T-helper 1 cell (primary cell): ENCODE results near the gene FAM193A.
A peak's percentile ranks its signal among the peaks of the same experiment; 100 is the strongest.
"Not testable (repeated sequence)": the region's sequence is repeated elsewhere in the genome, so short reads cannot be mapped to it uniquely, and the experiment has no call there.

ENCODE experiments used
- DNase-seq, 5 donors: peaks; one replicate each; pipeline ENCODE4 v3.0.0-alpha.2; 2012 to 2020

FAM193A gene

GRCh38 chr4:2754848-2755819 is 218.7 kb downstream of the FAM193A start:
- DNase-seq = no peak

DNA sequence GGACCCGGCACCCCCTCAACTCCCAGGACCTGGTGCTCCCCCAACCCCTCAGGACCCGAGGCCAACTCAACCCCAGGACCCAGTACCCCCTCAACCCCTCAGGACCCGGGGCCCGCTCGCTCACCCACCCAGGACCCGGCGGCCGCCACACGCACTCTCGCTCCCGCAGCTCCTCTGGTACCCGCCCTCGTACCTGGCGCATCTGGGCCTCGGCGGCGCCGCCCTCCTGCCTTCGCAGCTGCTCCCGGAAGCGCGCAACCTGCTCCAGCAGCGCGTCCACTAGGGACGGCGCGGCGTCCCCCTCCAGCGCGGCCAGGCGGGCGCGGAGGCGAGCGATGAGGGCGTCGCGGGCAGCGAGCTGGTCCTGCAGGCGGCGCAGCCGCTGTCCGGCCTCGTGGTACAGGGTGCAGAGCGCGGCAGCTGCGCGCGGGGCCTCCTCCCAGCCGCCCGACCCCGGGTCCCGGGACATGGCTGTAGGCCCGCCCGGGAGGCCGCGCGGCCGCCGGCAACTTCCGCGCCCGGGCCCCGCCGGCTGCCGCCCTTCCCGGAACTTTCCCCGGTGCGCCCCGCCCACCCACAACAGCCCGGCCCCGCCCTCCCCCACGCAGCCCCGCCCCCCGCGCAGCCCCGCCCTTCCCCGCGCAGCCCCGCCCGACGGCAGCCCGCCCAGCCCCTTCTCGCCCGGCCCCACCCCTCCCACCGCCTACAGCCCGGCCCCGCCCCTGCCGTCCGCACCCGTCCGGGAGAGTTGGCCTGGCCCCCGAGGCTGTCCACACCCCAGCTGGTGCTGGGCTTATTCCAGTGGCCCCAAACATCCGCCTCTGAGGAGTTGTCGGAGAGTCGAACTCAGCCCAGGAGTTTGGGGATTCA is 219.6 kb downstream of the FAM193A start, which contains the start of gene TNIP2:
TNIP2 (minus strand) TSS at position 516 of the 870 bp plus-strand sequence; CDS start at position 469, 47 bp downstream.
- peak; percentile 68 to 80 (median 73) for DNase-seq

GRCh38 chr4:2756691-2757350 is 220.4 kb downstream of the FAM193A start:
- DNase-seq = no peak

DNA sequence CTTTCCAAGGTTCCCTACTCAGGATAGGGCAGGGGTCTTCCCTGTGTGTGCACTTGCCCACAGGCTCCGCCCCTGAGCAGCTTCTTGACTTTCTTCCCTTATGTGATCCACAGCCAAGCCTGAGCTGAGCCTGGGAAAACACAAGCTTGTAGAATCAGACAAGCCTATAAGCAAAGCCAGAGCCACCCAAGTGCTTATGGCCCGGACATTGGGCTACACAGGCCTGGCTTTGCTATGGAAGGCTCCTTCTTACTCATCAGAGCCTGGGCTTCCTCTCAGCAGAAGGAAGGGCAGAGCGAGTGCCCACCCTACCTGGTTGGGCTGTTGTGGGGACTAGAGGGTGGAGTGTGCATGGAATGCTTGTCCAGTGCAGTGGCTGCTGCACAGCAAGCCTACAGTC is 221.0 kb downstream of the FAM193A start:
- DNase-seq = no peak

GRCh38 chr4:2761035-2761923 is 224.8 kb downstream of the FAM193A start:
- no peak for DNase-seq

DNA sequence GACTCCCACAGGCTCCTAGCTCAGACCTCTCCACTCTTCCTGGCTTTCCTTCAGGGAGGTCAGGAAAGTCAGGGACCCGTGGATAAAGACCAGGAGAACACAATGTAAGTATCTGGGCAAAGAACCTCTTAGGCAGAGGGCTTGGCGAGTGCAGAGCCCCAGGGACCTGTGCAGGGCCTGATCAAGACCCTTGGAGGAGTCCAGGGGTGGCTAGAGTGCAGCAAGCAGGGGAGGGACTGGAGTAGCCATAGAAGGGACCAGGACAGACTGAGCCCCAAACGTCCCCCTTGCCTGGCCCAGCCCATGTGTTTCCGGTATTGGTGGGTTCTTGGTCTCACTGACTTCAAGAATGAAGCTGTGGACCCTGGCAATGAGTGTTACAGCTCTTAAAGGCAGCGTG is 225.6 kb downstream of the FAM193A start:
- no peak for DNase-seq

- DNase-seq = not testable (repeated sequence)
Observed at GRCh38 chr4:2762486-2763370, 226.3 kb downstream of the FAM193A start.

DNA sequence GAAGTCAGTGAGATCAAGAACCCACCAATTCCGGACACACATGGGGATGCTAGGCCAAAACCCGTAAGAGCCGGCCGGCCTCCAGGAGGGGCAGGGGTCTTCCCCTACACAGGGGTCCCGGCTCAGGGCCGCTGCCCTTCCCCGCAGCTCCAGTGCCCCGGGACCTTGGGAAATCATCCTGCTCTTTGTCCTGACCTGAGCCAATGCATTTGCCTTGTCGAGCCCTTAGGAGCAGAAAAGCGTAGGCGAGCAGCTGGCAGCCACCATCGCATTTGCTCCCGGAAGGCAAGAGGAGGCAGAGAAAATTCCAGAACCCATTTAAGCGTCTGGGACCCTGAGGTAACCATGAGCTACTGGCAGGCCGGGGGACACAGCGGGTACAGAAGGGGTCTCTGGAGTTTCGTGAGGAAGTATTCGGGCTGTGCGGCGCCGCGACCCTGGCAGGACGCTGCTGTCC is 227.1 kb downstream of the FAM193A start:
- no peak for DNase-seq

DNA sequence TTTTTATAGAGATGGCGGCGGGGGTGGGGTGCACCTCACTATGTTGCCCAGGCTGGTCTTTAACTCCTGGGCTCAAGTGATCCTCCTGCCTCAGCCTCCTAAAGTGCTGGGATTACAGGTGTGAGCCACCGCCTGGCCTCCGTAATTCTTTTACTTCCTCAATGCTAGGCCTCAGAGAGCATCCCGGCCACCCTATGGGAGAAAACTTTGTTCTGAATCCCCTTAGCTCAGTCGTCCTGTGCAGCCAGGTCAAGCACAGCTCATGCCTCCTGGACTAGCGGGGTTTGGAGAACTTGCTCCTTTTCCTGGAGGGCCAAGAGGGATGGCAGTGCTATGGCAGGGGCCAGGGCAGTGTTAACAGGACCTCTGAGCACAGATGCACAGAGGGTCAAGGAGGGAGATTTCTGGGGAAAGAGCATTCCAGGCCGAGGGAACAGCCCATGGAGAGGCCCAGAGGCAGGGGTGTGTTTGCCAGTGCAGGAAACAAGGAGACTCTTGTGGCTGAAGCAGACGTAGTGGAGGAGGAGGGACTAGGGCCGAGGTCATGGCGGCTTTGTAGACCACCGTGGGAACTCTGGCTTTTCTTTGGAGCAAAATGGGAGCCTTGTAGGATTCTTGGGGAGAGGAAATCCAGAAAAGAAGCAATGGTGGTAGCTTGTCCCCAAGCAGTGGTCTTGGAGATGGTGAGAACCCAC is 229.5 kb downstream of the FAM193A start:
- DNase-seq = no peak

DNA sequence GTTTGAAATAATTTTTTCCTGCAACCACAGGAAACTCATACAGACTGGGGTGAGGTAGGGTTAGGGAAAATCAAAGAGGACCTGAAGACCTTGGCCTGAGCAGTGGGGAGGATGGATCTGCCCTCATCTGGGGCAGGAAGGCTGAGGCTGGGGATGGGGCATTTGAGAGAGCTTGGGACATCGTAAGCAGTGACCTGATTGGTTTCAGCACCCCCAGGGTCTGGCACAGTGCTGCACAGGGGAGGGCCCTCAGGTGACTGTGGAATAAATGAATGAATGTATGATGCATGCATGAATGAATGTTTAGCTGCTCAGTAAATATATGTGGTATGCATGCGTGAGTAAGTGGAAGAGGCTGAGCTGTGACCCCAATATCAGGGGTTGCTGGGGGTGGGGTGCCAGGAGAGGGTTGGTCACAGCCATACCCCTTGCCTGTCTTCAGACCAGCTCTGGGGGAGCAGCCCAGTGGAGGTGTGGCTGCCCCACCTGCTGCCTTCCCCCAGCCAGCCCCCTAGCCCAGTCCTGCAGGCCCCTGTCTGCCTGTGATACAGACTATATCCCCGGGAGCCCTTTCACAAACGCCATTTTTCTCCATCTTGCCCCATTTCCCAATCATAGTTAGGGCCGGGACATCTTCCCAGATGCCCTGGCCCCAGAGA is 230.7 kb downstream of the FAM193A start:
- DNase-seq = no peak

- DNase-seq = no peak
Observed at GRCh38 chr4:2767705-2768074, 231.2 kb downstream of the FAM193A start.

DNA sequence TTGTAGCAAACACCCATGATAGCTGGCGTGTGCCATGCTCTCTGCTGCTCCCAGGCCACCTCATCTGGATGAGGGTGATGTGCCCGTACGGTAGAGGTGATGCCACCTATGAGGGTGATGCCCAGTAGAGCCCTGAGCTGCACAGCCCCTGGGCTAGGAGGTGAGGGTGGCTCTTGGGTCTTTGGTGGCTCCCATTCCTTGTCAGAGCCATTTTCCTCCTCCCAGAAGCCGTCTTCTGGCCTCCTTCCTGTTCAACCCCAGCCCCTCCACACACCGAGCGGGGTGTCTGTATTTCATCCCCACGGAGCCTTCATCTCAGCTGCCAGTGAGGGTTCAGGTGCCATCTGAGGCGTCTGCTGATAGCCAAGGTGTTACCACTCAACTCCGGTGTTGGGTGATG is 231.7 kb downstream of the FAM193A start:
- no peak for DNase-seq

DNA sequence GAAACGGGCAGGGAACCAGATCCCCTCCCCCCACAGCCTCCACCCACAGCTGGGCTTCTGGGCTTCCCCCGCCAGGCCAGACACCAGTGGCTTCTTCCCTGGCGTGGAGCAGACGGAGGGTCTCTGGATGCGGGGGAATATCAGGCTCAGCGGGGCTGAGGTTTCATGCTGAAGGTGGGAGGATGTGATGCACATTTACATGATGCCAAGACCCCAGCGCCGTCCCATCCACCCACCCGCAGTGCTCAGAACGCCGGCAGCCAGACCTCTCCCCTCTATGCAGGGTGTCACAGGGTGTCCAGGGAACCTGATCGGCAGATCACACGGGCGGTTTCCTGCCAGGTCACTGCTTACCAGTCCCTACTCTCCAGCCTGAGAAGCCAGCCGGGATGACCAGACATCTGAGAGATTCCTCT is 232.5 kb downstream of the FAM193A start:
- DNase-seq = no peak

GRCh38 chr4:2771264-2771663 is 234.8 kb downstream of the FAM193A start:
- peak in 1 of 5 donors; percentile 26 for DNase-seq

- DNase-seq = not testable (repeated sequence)
Observed at GRCh38 chr4:2780643-2781042, 244.2 kb downstream of the FAM193A start.

DNA sequence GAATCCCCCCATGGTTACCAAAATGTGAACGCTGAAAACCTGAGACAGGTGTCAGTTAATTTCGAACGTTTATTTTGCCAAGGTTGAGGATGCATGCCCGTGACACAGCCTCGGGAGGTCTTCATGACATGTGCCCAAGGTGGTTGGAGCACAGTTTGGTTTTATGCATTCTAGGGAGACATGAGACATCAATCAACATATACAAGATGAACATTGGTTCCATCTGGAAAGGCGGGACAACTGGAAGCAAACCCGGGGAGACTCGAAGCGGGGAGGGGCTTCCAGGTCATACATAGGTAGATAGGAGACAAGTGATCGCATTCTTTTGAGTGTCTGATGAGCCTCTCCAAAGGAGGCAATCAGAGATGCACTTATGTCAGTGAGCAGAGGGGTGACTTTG is 245.5 kb downstream of the FAM193A start:
- DNase-seq = no peak
